ENCODE results near the gene PODXL2. TPM values are rescaled to one million over a fixed set of nuclear protein-coding genes. Genes with fewer than 3 reads are reported as not detected.

Gene PODXL2
- polyA plus RNA-seq, 1 donor (not counting 4 experiments of a cell fraction or from before 2014, with no cell fraction given): 1.6 TPM

- Histone ChIP-seq H3K9ac (ENCODE audit: control insufficient read depth, extremely low read depth, insufficient read depth, low read length) (no peak overlapping the region), H3K4me2 (ENCODE audit: control insufficient read depth, extremely low read depth, insufficient read depth, low read depth, low read length) (no peak overlapping the region), H4K20me1 (ENCODE audit: control insufficient read depth, extremely low read depth, insufficient read depth, low read length) (no peaks in the 10 kb centered on the region), H3K27me3 (ENCODE audit: control insufficient read depth, extremely low read depth, insufficient read depth, low read length) (no peaks in the 10 kb centered on the region), H3K36me3 (ENCODE audit: control insufficient read depth in 2 of 2, extremely low read depth in 1 of 2, insufficient read depth in 2 of 2, low read length in 2 of 2) (no peaks in the 10 kb centered on the region), H3K9me3 (ENCODE audit: control insufficient read depth, low read depth, low read length) (no peaks in the 10 kb centered on the region), H3K4me1 (ENCODE audit: control insufficient read depth, extremely low read depth, insufficient read depth, low read length) (peaks cover 11% of the 10 kb centered on the region), H3K9me1 (ENCODE audit: control insufficient read depth, extremely low read depth, insufficient read depth, low read length) (no peaks in the 10 kb centered on the region), H2AFZ (ENCODE audit: control insufficient read depth, low read length) (no peak overlapping the region), H3K4me3 (ENCODE audit: control insufficient read depth in 2 of 3, extremely low read depth in 1 of 3, insufficient read depth in 2 of 3, low read depth in 1 of 3, low read length in 3 of 3) (no peak overlapping the region), H3K27ac (ENCODE audit: control insufficient read depth, insufficient read depth, low read length) (no peak overlapping the region), H3K79me2 (ENCODE audit: control insufficient read depth, insufficient read depth, low read length) (no peaks in the 10 kb centered on the region)
- dilution Hi-C loops (cut with MboI; ENCODE audit: extremely low pct_ligation_motif_present, low sequenced_read_pairs): no loop called here
- FAIRE-seq (no peak), DNase-seq (ENCODE audit: low read depth, low spot score) (no peak)
- TF ChIP-seq EZH2 (IDR thresholded peaks at IDR 0.05; ENCODE audit: low read length): no peak
- TF ChIP-seq CTCF (optimal IDR thresholded peaks at IDR 0.05 in 1 of 3, IDR thresholded peaks at IDR 0.05 in 1 of 3, conservative IDR thresholded peaks at IDR 0.05 in 1 of 3; ENCODE audit: extremely low read depth in 1 of 3, insufficient read depth in 2 of 3, low read length in 3 of 3): no peak
Measured at GRCh38 chr3:127668906-127669305, 39.9 kb downstream of the PODXL2 start.

DNA sequence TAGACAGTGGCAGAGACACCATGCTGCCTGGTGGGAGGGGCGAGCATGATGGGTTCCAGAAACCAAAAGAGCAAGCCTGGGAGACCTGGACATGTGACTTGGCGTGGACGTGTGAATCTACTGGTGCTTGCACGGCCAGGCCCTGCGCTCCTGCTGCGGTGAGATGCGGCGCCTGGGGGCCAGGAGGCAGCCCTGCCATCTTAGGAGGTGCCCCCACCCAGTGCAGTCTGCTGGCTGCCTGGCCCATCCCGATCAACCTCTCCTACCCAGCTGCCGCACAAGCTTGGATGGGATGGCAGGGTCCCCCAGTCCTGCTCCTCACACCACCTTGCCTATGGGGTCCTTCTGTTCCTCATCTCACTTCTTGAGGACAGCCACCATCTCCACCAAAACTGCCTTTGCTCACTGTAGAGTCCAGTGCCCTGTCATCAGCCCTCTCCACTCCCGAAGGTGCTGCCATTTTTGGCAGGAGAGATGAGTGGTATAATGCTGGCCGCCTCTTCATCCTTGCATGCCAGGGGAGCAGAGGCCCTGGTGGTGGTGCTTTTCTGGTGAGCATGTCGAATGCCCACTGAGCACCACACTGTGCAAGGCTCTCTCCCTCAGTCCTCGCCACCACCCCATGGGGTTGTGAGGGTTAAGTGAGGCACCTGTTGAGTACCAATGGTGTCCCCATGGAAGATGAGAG lies 40.7 kb downstream of the PODXL2 start:
- Histone ChIP-seq H3K4me3 (ENCODE audit: control insufficient read depth in 2 of 3, extremely low read depth in 1 of 3, insufficient read depth in 2 of 3, low read depth in 1 of 3, low read length in 3 of 3) (no peak overlapping the region), H3K27me3 (ENCODE audit: control insufficient read depth, extremely low read depth, insufficient read depth, low read length) (no peaks in the 10 kb centered on the region), H3K4me2 (ENCODE audit: control insufficient read depth, extremely low read depth, insufficient read depth, low read depth, low read length) (no peak overlapping the region), H3K9ac (ENCODE audit: control insufficient read depth, extremely low read depth, insufficient read depth, low read length) (no peak overlapping the region), H3K36me3 (ENCODE audit: control insufficient read depth in 2 of 2, extremely low read depth in 1 of 2, insufficient read depth in 2 of 2, low read length in 2 of 2) (no peaks in the 10 kb centered on the region), H4K20me1 (ENCODE audit: control insufficient read depth, extremely low read depth, insufficient read depth, low read length) (no peaks in the 10 kb centered on the region), H3K9me1 (ENCODE audit: control insufficient read depth, extremely low read depth, insufficient read depth, low read length) (no peaks in the 10 kb centered on the region), H3K9me3 (ENCODE audit: control insufficient read depth, low read depth, low read length) (no peaks in the 10 kb centered on the region), H3K79me2 (ENCODE audit: control insufficient read depth, insufficient read depth, low read length) (no peaks in the 10 kb centered on the region), H3K27ac (ENCODE audit: control insufficient read depth, insufficient read depth, low read length) (no peak overlapping the region), H2AFZ (ENCODE audit: control insufficient read depth, low read length) (no peak overlapping the region), H3K4me1 (ENCODE audit: control insufficient read depth, extremely low read depth, insufficient read depth, low read length) (peaks cover 11% of the 10 kb centered on the region)
- FAIRE-seq: no peak
- no peak for DNase-seq (ENCODE audit: low read depth, low spot score)
- TF ChIP-seq EZH2 (IDR thresholded peaks at IDR 0.05; ENCODE audit: low read length) (no peak), CTCF (optimal IDR thresholded peaks at IDR 0.05 in 1 of 3, IDR thresholded peaks at IDR 0.05 in 1 of 3, conservative IDR thresholded peaks at IDR 0.05 in 1 of 3; ENCODE audit: extremely low read depth in 1 of 3, insufficient read depth in 2 of 3, low read length in 3 of 3) (no peak)
- dilution Hi-C loops (cut with MboI; ENCODE audit: extremely low pct_ligation_motif_present, low sequenced_read_pairs): no loop called here

All from keratinocyte (primary cell).